ENCODE data around the gene PP2D1. TPM values are rescaled to one million over a fixed set of nuclear protein-coding genes. Genes with fewer than 3 reads are reported as not detected.
"Not testable (repeated sequence)": the region's sequence is repeated elsewhere in the genome, so short reads cannot be mapped to it uniquely, and the experiment has no call there.

The PP2D1 gene
- polyA plus RNA-seq, 1 donor = 0.39 TPM

GRCh38 chr3:20039765-20040547 is 27.9 kb upstream of the PP2D1 start, which contains the start of gene KAT2B:
Gene KAT2B, plus strand, starts transcription at chr3:20040446. Its CDS starts 32 bp downstream, at chr3:20040478.
- WGBS (ENCODE audit: insufficient coverage, low lambda C conversion rate) = no CpG with 5 or more reads among the region's 75 CpGs
- H3K9me3 ChIP-seq (ENCODE audit: control insufficient read depth, low read depth, low read length) = no peaks in the 10 kb centered on the region
- H3K36me3 ChIP-seq (ENCODE audit: control insufficient read depth, insufficient read depth, low read length) = no peaks in the 10 kb centered on the region
- H3K27me3 ChIP-seq (ENCODE audit: control insufficient read depth, insufficient read depth, low read length) = no peaks in the 10 kb centered on the region
- peak; percentile 73 to 90 for DNase-seq
- H3K27ac ChIP-seq (ENCODE audit: low read length) = peak within 1 kb of the TSS; percentile 94
- H3K4me1 ChIP-seq (ENCODE audit: control insufficient read depth, insufficient read depth, low read length) = peaks cover 12% of the 10 kb centered on the region
- peak within 1 kb of the TSS; percentile 85 for H3K4me3 ChIP-seq (ENCODE audit: low read length)

- Histone ChIP-seq H3K36me3 (ENCODE audit: control insufficient read depth, insufficient read depth, low read length) (no peaks in the 10 kb centered on the region), H3K27me3 (ENCODE audit: control insufficient read depth, insufficient read depth, low read length) (no peaks in the 10 kb centered on the region), H3K27ac (ENCODE audit: low read length) (peak overlapping the region; percentile 94), H3K9me3 (ENCODE audit: control insufficient read depth, low read depth, low read length) (no peaks in the 10 kb centered on the region), H3K4me1 (ENCODE audit: control insufficient read depth, insufficient read depth, low read length) (peaks cover 12% of the 10 kb centered on the region), H3K4me3 (ENCODE audit: low read length) (peak overlapping the region; percentile 85)
- DNase-seq = no peak
- WGBS (ENCODE audit: insufficient coverage, low lambda C conversion rate) = no CpG with 5 or more reads among the region's 4 CpGs
Measured at GRCh38 chr3:20039466-20039764, 27.4 kb upstream of the PP2D1 start.

GRCh38 chr3:20038699-20039465 is 26.8 kb upstream of the PP2D1 start:
- Histone ChIP-seq H3K36me3 (ENCODE audit: control insufficient read depth, insufficient read depth, low read length) (no peaks in the 10 kb centered on the region), H3K27ac (ENCODE audit: low read length) (peak overlapping the region; percentile 94), H3K9me3 (ENCODE audit: control insufficient read depth, low read depth, low read length) (no peaks in the 10 kb centered on the region), H3K4me1 (ENCODE audit: control insufficient read depth, insufficient read depth, low read length) (peaks cover 12% of the 10 kb centered on the region), H3K4me3 (ENCODE audit: low read length) (peak overlapping the region; percentile 85), H3K27me3 (ENCODE audit: control insufficient read depth, insufficient read depth, low read length) (no peaks in the 10 kb centered on the region)
- peak in 1 of 2 donors; percentile 28 for DNase-seq
- WGBS (ENCODE audit: insufficient coverage, low lambda C conversion rate) = 4% methylated on average over 3 of the region's 16 CpGs

- Histone ChIP-seq H3K4me1 (ENCODE audit: control insufficient read depth, insufficient read depth, low read length) (peaks cover 4% of the 10 kb centered on the region), H3K9me3 (ENCODE audit: control insufficient read depth, low read depth, low read length) (no peaks in the 10 kb centered on the region), H3K27me3 (ENCODE audit: control insufficient read depth, insufficient read depth, low read length) (no peaks in the 10 kb centered on the region), H3K27ac (ENCODE audit: low read length) (no peak overlapping the region), H3K4me3 (ENCODE audit: low read length) (no peak overlapping the region), H3K36me3 (ENCODE audit: control insufficient read depth, insufficient read depth, low read length) (no peaks in the 10 kb centered on the region)
- WGBS (ENCODE audit: insufficient coverage, low lambda C conversion rate) = 100% methylated on average over 1 of the region's 1 CpG
- no peak for DNase-seq
Measured at GRCh38 chr3:20037255-20037996, 25.4 kb upstream of the PP2D1 start.

- H3K27me3 ChIP-seq (ENCODE audit: control insufficient read depth, insufficient read depth, low read length) = no peaks in the 10 kb centered on the region
- H3K36me3 ChIP-seq (ENCODE audit: control insufficient read depth, insufficient read depth, low read length) = no peaks in the 10 kb centered on the region
- no CpG with 5 or more reads among the region's 4 CpGs for WGBS (ENCODE audit: insufficient coverage, low lambda C conversion rate)
Measured at GRCh38 chr3:20035019-20035418, 23.0 kb upstream of the PP2D1 start.

GRCh38 chr3:20031939-20032338 is 19.9 kb upstream of the PP2D1 start:
- H3K4me3 ChIP-seq (ENCODE audit: low read length); H3K27ac ChIP-seq (ENCODE audit: low read length); H3K27me3 ChIP-seq (ENCODE audit: control insufficient read depth, insufficient read depth, low read length); DNase-seq; H3K9me3 ChIP-seq (ENCODE audit: control insufficient read depth, low read depth, low read length); H3K36me3 ChIP-seq (ENCODE audit: control insufficient read depth, insufficient read depth, low read length); H3K4me1 ChIP-seq (ENCODE audit: control insufficient read depth, insufficient read depth, low read length): not testable (repeated sequence)
- WGBS (ENCODE audit: insufficient coverage, low lambda C conversion rate) = no CpG with 5 or more reads among the region's 7 CpGs

More at GRCh38 chr3:20035019-20035418, 23.0 kb upstream of the PP2D1 start:
- Histone ChIP-seq H3K4me3 (ENCODE audit: low read length) (no peak overlapping the region), H3K4me1 (ENCODE audit: control insufficient read depth, insufficient read depth, low read length) (peaks cover 2% of the 10 kb centered on the region), H3K27ac (ENCODE audit: low read length) (no peak overlapping the region), H3K9me3 (ENCODE audit: control insufficient read depth, low read depth, low read length) (no peaks in the 10 kb centered on the region)
- no peak for DNase-seq

GRCh38 chr3:20028905-20029331 is 16.9 kb upstream of the PP2D1 start:
- H3K4me1 ChIP-seq (ENCODE audit: control insufficient read depth, insufficient read depth, low read length) = no peaks in the 10 kb centered on the region
- no peaks in the 10 kb centered on the region for H3K27me3 ChIP-seq (ENCODE audit: control insufficient read depth, insufficient read depth, low read length)
- H3K4me3 ChIP-seq (ENCODE audit: low read length) = no peak overlapping the region
- WGBS (ENCODE audit: insufficient coverage, low lambda C conversion rate) = no CpG with 5 or more reads among the region's 7 CpGs
- H3K27ac ChIP-seq (ENCODE audit: low read length) = no peak overlapping the region
- no peaks in the 10 kb centered on the region for H3K9me3 ChIP-seq (ENCODE audit: control insufficient read depth, low read depth, low read length)
- DNase-seq = no peak
- no peaks in the 10 kb centered on the region for H3K36me3 ChIP-seq (ENCODE audit: control insufficient read depth, insufficient read depth, low read length)

GRCh38 chr3:20027136-20027535 is 15.1 kb upstream of the PP2D1 start:
- no peak overlapping the region for H3K27ac ChIP-seq (ENCODE audit: low read length)
- H3K4me1 ChIP-seq (ENCODE audit: control insufficient read depth, insufficient read depth, low read length) = peaks cover 7% of the 10 kb centered on the region
- WGBS (ENCODE audit: insufficient coverage, low lambda C conversion rate) = 90% methylated on average over 2 of the region's 4 CpGs

GRCh38 chr3:20023623-20024405 is 11.8 kb upstream of the PP2D1 start:
- Histone ChIP-seq H3K27ac (ENCODE audit: low read length) (peak overlapping the region; percentile 11), H3K36me3 (ENCODE audit: control insufficient read depth, insufficient read depth, low read length) (no peaks in the 10 kb centered on the region), H3K4me3 (ENCODE audit: low read length) (no peak overlapping the region), H3K9me3 (ENCODE audit: control insufficient read depth, low read depth, low read length) (no peaks in the 10 kb centered on the region), H3K27me3 (ENCODE audit: control insufficient read depth, insufficient read depth, low read length) (no peaks in the 10 kb centered on the region), H3K4me1 (ENCODE audit: control insufficient read depth, insufficient read depth, low read length) (peaks cover 7% of the 10 kb centered on the region)
- WGBS (ENCODE audit: insufficient coverage, low lambda C conversion rate) = no CpG with 5 or more reads among the region's 2 CpGs
- DNase-seq = peak; percentile 26 to 59

More at GRCh38 chr3:20027136-20027535, 15.1 kb upstream of the PP2D1 start:
- no peaks in the 10 kb centered on the region for H3K36me3 ChIP-seq (ENCODE audit: control insufficient read depth, insufficient read depth, low read length)
- DNase-seq = no peak
- H3K4me3 ChIP-seq (ENCODE audit: low read length) = no peak overlapping the region
- no peaks in the 10 kb centered on the region for H3K9me3 ChIP-seq (ENCODE audit: control insufficient read depth, low read depth, low read length)
- no peaks in the 10 kb centered on the region for H3K27me3 ChIP-seq (ENCODE audit: control insufficient read depth, insufficient read depth, low read length)

All from large intestine (tissue), 3 donors.